Retina (tissue), 1 donor: Measurements from ENCODE around the gene IFT25.

Experiments used
- DNase-seq: peaks from one replicate; pipeline ENCODE4 v3.0.0-alpha.2; 2016

IFT25 gene

DNA sequence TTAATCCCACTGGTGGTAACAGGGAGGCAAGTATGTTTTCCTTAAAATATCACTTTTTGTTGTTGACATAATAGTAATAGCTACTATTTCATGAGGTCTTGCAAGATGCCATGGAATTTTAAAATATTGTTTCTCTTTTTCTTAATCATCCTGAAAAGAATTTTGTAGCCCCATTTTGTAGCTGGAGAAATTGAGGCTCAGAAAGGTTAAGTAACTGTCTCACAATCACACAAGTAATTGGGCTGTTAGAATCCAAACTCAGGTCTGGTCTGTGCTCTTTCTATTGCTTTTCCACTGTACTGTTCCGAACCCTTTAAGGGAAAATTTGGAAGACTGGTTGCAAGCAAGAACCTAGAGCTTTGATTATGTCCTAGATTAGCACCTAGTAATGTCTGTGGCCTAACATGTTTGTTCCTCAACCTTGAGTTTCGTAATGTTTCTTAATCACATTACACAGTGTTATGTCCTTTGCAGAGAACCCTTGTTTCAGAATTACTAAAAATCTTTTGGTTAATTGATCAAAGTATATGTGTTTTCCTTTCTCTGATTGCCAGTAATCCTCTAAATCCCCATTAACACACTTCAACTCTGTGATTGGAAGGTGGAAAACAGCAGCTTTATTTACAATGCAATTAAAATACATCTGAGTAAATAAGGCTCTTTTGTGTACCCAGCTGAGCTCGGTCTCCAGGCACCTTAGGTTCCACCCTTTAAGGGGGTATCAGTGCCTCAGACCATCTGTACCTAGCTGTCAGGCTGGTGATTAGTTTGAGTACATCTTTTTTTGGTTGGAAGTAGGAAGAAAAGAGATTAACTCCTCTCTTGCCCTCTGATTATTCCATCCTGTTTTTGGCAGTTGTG, 11.0 kb upstream of the IFT25 start:
- no peak for DNase-seq

DNA sequence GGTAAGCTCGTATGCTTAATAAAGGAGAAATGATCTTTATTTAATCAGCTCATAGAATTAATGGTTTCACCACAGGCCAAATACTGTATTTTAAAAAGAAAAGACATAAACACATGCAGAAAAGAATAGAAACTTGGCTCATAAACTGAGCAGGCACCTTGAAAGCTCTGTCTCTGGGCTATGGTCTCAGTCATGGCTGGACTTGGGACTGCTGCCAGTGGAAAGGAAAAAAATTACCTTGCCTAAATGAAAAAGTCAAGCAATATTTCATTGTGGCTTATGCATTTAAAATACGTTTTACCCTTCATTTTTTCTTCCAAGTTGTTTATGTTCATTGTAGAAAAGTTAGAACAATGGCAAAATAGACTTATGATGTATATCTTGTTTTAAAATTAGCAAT, 8.6 kb upstream of the IFT25 start:
- DNase-seq = no peak

- no peak for DNase-seq
Observed at GRCh38 chr1:53951697-53952096, 6.2 kb upstream of the IFT25 start.

DNA sequence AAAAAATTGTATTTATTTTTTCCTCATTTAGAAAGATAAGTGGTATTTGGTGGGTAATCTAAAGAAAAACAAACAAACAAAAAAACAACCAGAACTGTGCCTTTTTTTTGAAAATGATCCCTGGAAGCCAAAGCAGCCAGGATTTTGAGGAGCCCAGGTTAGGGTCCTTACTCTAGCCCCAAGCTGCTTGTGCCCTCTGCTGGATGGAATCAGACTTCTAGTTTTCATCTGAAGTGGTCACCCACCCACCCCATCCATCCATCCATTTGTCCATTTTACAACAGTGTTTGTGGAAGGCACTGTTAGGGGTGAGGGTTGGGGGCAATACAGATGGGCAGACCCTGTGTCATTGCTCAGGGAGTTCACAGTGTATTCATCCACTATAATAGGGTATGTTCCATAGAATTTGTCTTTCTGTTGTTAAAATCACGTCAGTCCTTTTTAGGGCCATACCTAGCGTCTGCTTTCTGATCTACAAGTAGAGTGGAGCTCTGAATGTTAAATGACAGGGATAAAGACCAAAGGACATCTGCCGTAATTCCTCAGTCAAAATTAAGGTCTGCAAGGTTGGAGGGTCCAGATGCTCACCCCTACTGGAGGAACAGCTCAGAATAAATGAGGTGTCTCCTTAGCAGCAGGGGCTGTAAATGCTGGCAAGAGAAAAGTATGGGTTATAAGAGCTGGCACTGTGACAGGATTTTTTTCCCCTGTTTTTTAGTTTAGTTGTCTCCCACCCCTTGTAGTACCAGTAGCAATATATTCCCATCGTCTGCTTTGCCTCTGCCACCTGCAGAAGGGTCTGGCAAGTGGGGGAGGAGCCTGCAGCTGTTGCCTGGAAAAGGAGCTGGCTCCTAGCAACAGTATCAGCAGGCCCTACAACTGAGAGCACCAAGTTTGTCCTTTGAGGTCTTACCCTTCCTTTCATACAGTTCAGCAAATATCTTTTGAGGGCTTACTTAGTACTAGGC, 3.8 kb upstream of the IFT25 start:
- peak; percentile 48 for DNase-seq

- DNase-seq = no peak
Observed at GRCh38 chr1:53948291-53948690, 2.8 kb upstream of the IFT25 start.

- DNase-seq = peak; percentile 6
Observed at GRCh38 chr1:53947172-53947907, 1.8 kb upstream of the IFT25 start.

- no peak for DNase-seq
Observed at GRCh38 chr1:53946252-53947171, 1.0 kb upstream of the IFT25 start, which contains the start of gene LRRC42. TSS of gene LRRC42 (plus strand) at chr1:53946350. CDS start at chr1:53952000, 5,650 bp downstream.

- DNase-seq = no peak
Observed at GRCh38 chr1:53945183-53945432, 391 bp downstream of the IFT25 start.

DNA sequence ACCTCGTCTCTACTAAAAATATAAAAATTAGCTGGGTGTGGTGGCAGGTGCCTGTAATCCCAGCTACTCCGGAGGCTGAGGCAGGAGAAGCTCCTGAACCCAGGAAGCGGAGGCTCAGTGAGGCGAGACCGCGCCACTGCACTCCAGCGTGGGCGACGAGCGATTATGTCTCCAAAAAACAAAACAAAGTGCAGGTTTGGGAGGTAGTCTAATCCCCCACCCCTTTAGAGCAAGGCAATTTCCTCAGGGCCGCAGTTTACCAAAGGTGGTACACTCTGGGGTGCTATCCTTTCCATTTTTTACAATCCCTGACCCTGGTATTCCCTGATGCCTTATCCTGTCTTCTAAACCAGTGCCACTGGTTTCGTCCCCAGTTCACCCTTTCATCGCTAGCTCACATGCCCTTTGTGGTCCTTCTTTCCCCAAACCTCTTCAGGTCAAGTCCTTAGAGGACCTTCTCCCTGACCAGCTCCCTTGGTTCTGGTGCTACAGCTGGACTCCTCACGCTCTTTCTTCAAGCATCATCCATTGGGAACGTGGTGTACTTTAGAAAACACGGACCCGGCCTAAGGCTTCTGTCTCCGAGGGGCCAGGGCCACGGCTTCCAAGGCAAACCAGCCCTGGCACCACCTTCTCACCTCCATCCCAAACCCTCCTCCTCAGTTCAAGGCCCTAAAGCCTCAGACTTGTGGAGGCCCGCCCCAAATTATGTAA, 873 bp downstream of the IFT25 start:
- DNase-seq = no peak

DNA sequence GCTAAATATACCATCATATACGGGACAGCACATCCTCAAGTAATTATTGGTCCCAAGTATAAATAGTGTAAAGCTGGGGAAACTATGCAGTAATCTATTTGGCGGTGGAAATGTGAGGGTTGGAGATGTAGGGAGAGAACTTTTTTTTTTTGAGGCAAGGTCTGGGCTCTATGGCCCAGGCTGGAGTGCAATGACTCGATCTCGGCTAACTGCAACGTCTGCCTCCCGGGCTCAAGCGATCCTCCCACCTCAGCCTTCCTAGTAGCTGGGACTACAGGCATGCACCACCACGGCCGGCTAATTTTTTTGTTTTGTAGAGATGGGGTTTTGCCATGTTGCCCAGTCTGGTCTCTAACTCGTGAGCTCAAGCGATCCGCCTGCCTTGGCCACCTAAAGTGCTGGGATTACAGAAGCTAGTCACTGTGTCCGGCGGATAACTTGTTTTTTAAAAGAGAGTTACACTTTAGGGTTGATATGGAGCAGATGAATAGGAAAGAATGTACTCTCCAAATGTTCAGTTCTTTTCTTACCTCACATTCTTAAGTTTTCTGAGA, 1.9 kb downstream of the IFT25 start:
- no peak for DNase-seq

DNA sequence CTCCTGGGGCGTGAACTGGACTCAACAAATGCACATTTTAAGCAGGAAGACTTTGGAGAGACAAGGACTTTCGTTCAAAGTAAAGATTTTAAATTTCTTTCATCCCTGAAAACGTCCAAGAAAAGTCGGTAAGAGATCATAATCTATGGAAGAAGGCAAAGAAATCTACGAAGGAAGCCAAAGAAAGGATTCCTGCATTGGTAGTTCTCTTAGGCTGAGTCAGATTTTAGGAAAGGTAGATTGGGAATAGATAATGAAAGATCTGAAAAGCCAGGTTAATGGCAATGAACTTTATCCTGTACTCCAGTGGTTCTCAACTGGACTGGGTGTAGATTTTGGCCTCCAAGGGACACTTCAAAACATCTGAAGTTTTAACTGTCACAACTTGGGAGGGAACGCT, 2.4 kb downstream of the IFT25 start:
- DNase-seq = no peak

- no peak for DNase-seq
Observed at GRCh38 chr1:53942127-53942957, 3.2 kb downstream of the IFT25 start.

DNA sequence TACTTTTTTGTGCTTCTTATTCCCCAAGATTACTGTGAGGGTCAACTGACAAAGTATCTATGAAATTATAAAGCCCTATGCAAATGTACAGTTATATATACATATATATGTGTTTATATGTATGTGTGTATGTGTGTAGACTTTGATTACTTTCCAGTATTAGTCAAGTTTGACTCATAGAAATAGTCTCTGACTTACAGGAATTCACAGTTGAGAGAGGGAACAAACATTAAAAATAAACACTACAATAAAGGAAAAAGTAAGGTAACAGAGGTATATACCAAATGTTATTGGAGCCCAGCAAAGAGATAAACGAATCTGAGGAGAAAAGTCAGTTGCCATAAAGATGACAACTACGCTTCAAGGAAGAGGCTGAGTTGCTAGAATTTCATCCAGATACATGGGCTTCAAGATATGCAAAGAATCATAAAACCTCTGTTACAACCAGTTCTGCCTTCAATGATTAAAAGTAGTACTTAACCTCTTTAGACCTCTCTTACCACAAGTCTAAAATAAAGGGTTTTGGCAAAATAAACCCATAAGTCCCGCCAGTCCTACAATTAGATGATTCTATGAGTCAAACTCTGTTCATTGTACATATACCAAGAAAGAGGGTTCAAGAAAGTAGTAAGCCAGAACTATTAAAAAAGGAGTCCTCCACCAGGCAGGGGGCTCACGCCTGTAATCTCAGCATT, 7.2 kb downstream of the IFT25 start:
- DNase-seq = no peak

DNA sequence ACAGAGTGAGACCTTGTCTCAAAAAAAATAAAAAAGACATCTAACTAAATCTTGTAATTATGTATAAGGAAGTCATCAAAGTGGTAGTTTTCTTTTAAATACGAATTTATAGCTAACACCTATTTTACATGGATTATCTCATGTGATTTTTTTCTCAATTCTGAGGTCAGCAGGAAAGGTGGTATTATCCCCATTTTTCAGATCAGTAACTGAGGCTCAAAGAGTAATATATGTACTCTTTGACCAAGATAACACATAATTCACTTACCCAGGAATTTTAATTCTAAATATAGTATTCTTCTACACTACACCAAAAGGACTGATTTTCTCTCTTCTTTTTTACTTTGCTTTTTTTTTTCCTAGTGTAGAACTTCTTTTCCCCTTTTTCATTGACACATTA, 9.1 kb downstream of the IFT25 start:
- no peak for DNase-seq

GRCh38 chr1:53934170-53934765, 11.2 kb downstream of the IFT25 start:
- no peak for DNase-seq

DNA sequence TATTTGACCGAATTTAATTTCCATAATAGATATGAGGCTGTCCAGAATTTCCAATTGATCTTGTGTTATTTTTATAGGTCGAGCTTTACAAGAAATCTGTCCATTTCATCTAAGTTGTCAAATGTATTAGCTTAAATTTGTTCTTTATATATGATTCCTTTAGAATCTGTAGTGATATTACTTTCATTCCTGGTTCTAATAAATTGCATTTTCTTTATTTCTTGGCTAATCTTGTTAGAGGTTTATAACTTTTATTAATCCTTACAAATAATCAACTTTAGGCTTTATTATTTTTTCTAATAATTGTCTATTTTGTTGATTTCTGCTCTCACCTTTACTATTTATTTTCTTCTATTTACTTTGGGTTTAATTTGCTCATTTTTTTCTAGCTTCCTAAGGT, 14.0 kb downstream of the IFT25 start:
- DNase-seq = no peak

DNA sequence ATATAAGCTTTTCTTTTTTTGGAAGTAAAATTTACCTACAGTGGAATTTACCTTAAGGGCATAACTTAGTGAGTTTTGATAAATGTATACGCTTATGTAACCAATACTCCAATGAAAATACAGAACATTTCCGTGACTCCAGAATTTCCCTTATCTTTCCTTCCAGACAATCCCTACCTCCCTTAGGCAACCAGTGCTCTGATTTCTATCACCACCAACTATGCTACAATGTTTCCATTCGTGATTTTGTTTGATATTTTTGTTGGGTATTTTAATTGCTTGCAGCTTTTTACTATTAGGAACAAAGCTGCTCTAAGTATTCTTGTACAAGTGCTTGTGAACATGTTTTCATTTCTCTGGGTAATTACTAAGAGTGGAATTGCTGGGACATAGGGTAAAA, 14.6 kb downstream of the IFT25 start:
- DNase-seq = no peak

GRCh38 chr1:53929246-53929960, 16.1 kb downstream of the IFT25 start:
- no peak for DNase-seq
